Glomerular visceral epithelial cell (primary cell): ENCODE results near the gene SYT12.

ENCODE experiments used
- DNase-seq: peaks from one replicate; pipeline ENCODE4 v3.0.0-alpha.2; 2016; ENCODE audit errors: extremely low spot score

SYT12 gene

GRCh38 chr11:67055812-67056211, 32.9 kb downstream of the SYT12 start:
- no peak for DNase-seq

GRCh38 chr11:67056267-67057204, 33.6 kb downstream of the SYT12 start, which contains the start of gene RHOD:
RHOD (plus strand) TSS chr11:67056847; CDS start chr11:67056903, 56 bp downstream.
- peak; percentile 47 for DNase-seq

GRCh38 chr11:67057205-67057672, 34.3 kb downstream of the SYT12 start:
- DNase-seq, result no peak

- DNase-seq, result no peak
Observed at GRCh38 chr11:67058506-67058905, 35.6 kb downstream of the SYT12 start.

- no peak for DNase-seq
Observed at GRCh38 chr11:67059671-67060070, 36.7 kb downstream of the SYT12 start.

GRCh38 chr11:67060111-67060522, 37.2 kb downstream of the SYT12 start:
- DNase-seq, result peak; percentile 51

GRCh38 chr11:67062526-67063373, 39.8 kb downstream of the SYT12 start:
- DNase-seq, result peak; percentile 64

- no peak for DNase-seq
Observed at GRCh38 chr11:67066333-67066709, 43.4 kb downstream of the SYT12 start.

GRCh38 chr11:67071420-67072284, 48.7 kb downstream of the SYT12 start:
- DNase-seq, result peak; percentile 49

- no peak for DNase-seq
Observed at GRCh38 chr11:67072295-67072694, 49.4 kb downstream of the SYT12 start.

GRCh38 chr11:67073908-67074307, 51.0 kb downstream of the SYT12 start:
- DNase-seq, result no peak

- no peak for DNase-seq
Observed at GRCh38 chr11:67076202-67076601, 53.3 kb downstream of the SYT12 start.

- no peak for DNase-seq
Observed at GRCh38 chr11:67079065-67079705, 56.3 kb downstream of the SYT12 start.

- no peak for DNase-seq
Observed at GRCh38 chr11:67082071-67082791, 59.3 kb downstream of the SYT12 start.

- DNase-seq, result no peak
Observed at GRCh38 chr11:67083786-67084366, 60.9 kb downstream of the SYT12 start.

- DNase-seq, result no peak
Observed at GRCh38 chr11:67085617-67086016, 62.7 kb downstream of the SYT12 start.

GRCh38 chr11:67090717-67091116, 67.8 kb downstream of the SYT12 start:
- DNase-seq, result no peak

GRCh38 chr11:67095214-67095507, 72.2 kb downstream of the SYT12 start:
- no peak for DNase-seq

GRCh38 chr11:67098799-67099429, 76.0 kb downstream of the SYT12 start:
- DNase-seq, result no peak
